Ascending aorta (tissue), 2 donors: ENCODE results near the gene WDR33. TPM values are rescaled to one million over a fixed set of nuclear protein-coding genes. Genes with fewer than 3 reads are reported as not detected.

ENCODE experiments used
- DNase-seq, 2 donors: peaks; one replicate each; pipeline ENCODE4 v3.0.0-alpha.2; 2019; ENCODE audit warnings: low spot score in 2 of 2
- H3K27ac ChIP-seq, 2 donors: fragments of 200-600 bp; sonication (generic); one replicate each; pipeline ENCODE4 v1.5.1; 2016 to 2017; ENCODE audit warnings: mild to moderate bottlenecking in 1 of 2
- H3K27me3 ChIP-seq: fragments of 200-600 bp; sonication (generic); one replicate; pipeline ENCODE4 v1.5.1; 2017
- H3K36me3 ChIP-seq, 2 donors: fragments of 200-600 bp; sonication (generic); one replicate each; pipeline ENCODE4 v1.5.1; 2016
- H3K4me1 ChIP-seq, 2 donors: fragments of 200-600 bp; sonication (generic); one replicate each; pipeline ENCODE4 v1.5.1; 2016 to 2017; ENCODE audit warnings: mild to moderate bottlenecking in 1 of 2
- H3K4me3 ChIP-seq, 2 donors: fragments of 200-600 bp; sonication (generic); one replicate each; pipeline ENCODE4 v1.5.1; 2016 to 2017; ENCODE audit warnings: mild to moderate bottlenecking in 1 of 2
- H3K9me3 ChIP-seq, 2 donors: fragments of 200-600 bp; sonication (generic); one replicate each; pipeline ENCODE4 v1.5.1; 2016
- CTCF ChIP-seq, 3 experiments: fragments of 200-600 bp in 2 of 3; fragments of 450-650 bp in 1 of 3; sonication (generic) in 2 of 3; IDR thresholded peaks; one replicate each; pipeline ENCODE4 v1.5.1; 2016 to 2019; ENCODE audit warnings: antibody characterized with exemption in 3 of 3, mild to moderate bottlenecking in 1 of 3, moderate library complexity in 1 of 3
- intact Hi-C: fragments of 100-400 bp; cut with DNase I; formaldehyde crosslinking; loops from one replicate; pipeline ENCODE4 v1.15.1; 2023
- total RNA-seq: library from RNA; depleted of rRNA; stranded (reverse); fragments of >200 nt; gene quantifications from one replicate; pipeline ENCODE4 v1.1.0, GENCODE V29; 2016

WDR33 gene
- total RNA-seq, 1 donor from 2014 or later: 13.9 TPM

- Histone ChIP-seq H3K4me3 (no peak overlapping the region), H3K9me3 (no peaks in the 10 kb centered on the region), H3K36me3 (peaks cover 19 to 36% of the 10 kb centered on the region in 2 donors), H3K27me3 (no peaks in the 10 kb centered on the region), H3K4me1 (no peaks in the 10 kb centered on the region), H3K27ac (no peak overlapping the region)
- no peak for DNase-seq
- TF ChIP-seq CTCF (IDR thresholded peaks at IDR 0.05): no peak
- intact Hi-C loops: no loop called here
These were observed 41.4 kb downstream of the WDR33 start for GRCh38 chr2:127769587-127769986.

GRCh38 chr2:127768775-127769479 lies 42.0 kb downstream of the WDR33 start:
- H3K27me3 ChIP-seq: no peaks in the 10 kb centered on the region
- no peak overlapping the region for H3K27ac ChIP-seq
- no peaks in the 10 kb centered on the region for H3K4me1 ChIP-seq
- H3K9me3 ChIP-seq: no peaks in the 10 kb centered on the region
- no peak for DNase-seq
- TF ChIP-seq CTCF (IDR thresholded peaks at IDR 0.05): no peak
- no peak overlapping the region for H3K4me3 ChIP-seq
- H3K36me3 ChIP-seq: peaks cover 26 to 42% of the 10 kb centered on the region in 2 donors
- intact Hi-C loops: no loop called here

- H3K36me3 ChIP-seq: peaks cover 49 to 79% of the 10 kb centered on the region in 2 donors
- intact Hi-C loops: no loop called here
- TF ChIP-seq CTCF (IDR thresholded peaks at IDR 0.05): no peak
These were observed 47.2 kb downstream of the WDR33 start for GRCh38 chr2:127763776-127764175.

GRCh38 chr2:127762846-127763245 lies 48.1 kb downstream of the WDR33 start:
- Histone ChIP-seq H3K27me3 (no peaks in the 10 kb centered on the region), H3K4me1 (no peaks in the 10 kb centered on the region), H3K27ac (no peak overlapping the region), H3K36me3 (peaks cover 49 to 78% of the 10 kb centered on the region in 2 donors), H3K4me3 (no peak overlapping the region), H3K9me3 (no peaks in the 10 kb centered on the region)
- no peak for TF ChIP-seq CTCF (IDR thresholded peaks at IDR 0.05)
- intact Hi-C loops: no loop called here
- DNase-seq: no peak

More at GRCh38 chr2:127763776-127764175, 47.2 kb downstream of the WDR33 start:
- DNase-seq: no peak
- no peaks in the 10 kb centered on the region for H3K9me3 ChIP-seq
- H3K4me1 ChIP-seq: no peaks in the 10 kb centered on the region
- no peak overlapping the region for H3K27ac ChIP-seq
- no peak overlapping the region for H3K4me3 ChIP-seq
- no peaks in the 10 kb centered on the region for H3K27me3 ChIP-seq

- H3K4me3 ChIP-seq: no peak overlapping the region
- intact Hi-C loops: no loop called here
- no peak for DNase-seq
- H3K36me3 ChIP-seq: peaks cover 47 to 74% of the 10 kb centered on the region in 2 donors
- H3K4me1 ChIP-seq: no peaks in the 10 kb centered on the region
- no peaks in the 10 kb centered on the region for H3K27me3 ChIP-seq
- no peak overlapping the region for H3K27ac ChIP-seq
- no peak for TF ChIP-seq CTCF (IDR thresholded peaks at IDR 0.05)
- no peaks in the 10 kb centered on the region for H3K9me3 ChIP-seq
These were observed 48.5 kb downstream of the WDR33 start for GRCh38 chr2:127762441-127762840.
